Stimulated activated CD4-positive, alpha-beta T cell treated with anti-CD3 and anti-CD28 coated beads, Interleukin-4, amount 100 ng/mL, for 1 hour (primary cell): ENCODE measurements around the gene SEC16A.

Experiments used
- DNase-seq: peaks from one replicate; pipeline ENCODE4 v3.0.0-alpha.2; 2020

SEC16A gene

GRCh38 chr9:136484153-136485048 is 1.6 kb upstream of the SEC16A start:
- peak; percentile 17 for DNase-seq

DNA sequence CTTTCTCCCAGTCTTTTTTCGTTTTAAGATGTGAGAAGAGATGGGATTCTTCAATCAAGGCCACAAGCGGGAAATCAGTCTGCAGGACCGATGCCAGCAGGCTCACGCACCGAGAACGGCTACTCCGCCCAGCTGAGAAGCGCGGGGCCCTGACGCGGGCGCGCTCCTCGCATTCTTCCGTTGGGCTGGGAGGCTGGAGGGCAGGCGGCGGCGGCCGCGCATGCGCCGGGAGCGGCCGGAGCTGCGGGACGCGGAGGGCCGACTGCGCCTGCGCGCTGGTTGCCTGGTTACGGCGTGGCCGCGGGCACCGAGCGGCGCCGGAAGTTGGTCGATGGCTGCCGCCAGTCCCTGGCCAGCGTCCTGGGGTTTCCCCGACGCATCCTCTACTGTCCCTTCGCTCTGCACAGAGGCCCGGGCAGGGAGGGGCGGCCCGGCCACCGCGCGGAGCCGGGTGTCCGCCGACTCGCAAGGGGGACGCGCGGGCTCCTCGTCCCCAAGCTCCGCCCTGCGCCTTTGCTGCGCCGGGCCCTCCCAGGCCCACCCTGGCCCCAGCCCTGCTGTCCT is 831 bp upstream of the SEC16A start:
- DNase-seq, result peak; percentile 95

DNA sequence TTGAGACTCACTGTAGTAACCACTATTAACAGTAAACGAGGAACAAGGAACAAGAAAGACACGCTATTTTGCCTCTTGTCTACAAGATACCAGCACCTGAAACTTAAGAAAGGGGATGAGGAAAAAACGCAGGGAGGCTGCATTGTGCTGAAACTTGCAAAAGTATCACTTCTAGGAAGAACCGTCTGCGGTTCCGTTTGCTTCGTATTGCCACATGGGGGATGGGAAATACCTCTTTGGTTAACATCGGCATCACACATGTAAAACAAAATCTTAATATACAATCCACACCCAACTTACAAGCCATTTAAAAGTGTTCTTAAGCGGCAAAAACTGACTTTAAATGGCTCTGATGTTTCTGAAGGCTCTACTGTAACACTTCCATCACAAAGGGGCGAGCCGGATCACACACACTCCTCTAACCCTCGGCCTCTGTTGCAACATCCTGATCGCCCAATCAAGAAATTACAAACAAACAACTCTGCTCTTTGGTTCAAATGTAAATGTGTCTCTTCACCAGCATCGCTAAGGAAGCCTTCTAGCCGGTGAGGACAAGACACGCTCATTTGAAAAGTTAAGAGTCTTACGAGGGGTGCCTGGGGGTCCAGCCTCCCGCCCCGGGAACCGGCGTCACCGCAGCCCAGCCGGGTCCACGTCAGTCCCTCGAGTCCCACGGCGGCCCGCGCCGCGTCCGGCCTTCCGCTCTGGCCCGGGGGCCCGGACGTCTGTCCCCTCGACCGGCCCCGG is 621 bp downstream of the SEC16A start:
- DNase-seq, result no peak

- no peak for DNase-seq
Observed at GRCh38 chr9:136481558-136481957, 1.3 kb downstream of the SEC16A start.

DNA sequence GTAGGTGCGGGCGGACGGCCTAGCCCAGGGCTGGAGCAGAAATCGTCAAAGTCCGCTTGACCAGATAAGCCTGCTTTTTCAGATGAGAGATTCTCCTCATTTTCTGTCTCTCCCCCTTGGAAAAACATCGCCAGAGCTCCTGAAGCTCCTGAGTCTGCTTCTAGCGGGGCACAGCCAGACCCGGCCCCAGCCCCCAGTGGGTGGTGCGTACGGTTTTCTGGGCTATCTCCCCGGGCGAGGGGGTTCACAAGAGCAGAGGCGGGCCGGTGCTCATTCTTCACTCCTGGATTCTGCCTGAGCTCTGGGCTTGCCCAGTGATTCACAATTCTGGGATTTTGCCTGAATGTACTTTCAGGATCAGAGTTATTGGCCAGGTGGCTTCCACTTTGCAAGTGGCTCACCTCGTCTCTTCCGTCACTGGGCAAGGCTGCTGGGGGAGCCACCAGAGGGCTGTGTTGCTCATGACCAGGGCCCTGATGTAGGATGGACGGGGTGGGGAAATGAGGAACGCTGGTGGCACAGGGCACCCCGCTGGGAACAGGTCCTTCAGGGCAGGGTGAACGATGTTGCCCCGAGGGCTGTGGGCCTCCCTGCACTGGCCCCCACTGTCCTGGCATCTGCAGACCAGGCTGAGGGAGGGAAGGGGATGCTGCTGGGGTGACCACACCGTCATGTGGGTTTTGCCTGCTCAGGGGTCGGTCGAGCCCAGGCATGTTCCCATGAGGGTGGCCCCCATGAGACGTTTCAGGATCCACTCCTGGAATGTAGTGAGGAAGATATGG is 6.3 kb downstream of the SEC16A start:
- no peak for DNase-seq

DNA sequence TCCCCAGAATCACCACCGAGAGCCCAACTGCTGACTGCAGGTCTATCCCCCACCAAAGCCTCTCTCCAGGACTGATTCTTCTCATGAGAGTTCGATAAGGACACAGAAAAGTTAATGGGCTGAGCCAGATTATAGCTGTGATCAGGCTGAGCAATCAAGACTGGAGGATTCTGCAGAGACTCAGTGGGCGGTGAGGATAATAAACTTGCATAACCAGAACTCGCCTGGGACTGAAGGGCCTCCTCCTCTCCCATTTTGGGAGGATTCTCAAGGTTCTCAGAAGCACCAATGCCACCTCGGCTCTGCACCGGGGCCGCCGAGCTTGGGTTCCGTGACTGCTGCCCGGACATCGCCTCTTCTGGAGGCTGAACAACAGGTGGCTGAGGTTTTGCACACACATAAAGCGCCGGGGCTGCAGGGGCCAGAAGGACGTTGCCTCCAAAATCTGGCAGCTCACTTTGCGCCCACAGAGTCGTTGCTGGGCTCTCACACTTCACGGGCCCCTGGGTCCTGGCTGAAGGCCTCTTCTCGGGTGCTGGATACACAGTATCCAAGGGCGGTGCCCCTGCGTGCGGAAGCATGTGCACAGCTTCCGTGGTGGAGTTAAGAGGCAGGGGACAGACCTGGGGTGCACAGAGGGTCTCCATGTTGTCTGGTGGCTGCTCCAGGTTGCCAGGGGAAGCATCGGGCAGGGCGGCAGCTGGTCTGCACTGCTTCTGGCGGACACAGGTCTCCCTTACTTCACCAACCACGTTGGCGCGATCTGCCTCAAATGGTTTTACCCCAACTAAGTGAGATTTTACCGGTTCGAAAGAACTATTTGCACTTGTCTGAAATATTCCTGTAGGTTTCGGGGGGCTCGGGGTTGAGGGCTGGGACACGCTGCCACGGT is 7.6 kb downstream of the SEC16A start:
- no peak for DNase-seq

- DNase-seq, result no peak
Observed at GRCh38 chr9:136474021-136474640, 8.7 kb downstream of the SEC16A start.

GRCh38 chr9:136473354-136473721 is 9.5 kb downstream of the SEC16A start:
- no peak for DNase-seq

DNA sequence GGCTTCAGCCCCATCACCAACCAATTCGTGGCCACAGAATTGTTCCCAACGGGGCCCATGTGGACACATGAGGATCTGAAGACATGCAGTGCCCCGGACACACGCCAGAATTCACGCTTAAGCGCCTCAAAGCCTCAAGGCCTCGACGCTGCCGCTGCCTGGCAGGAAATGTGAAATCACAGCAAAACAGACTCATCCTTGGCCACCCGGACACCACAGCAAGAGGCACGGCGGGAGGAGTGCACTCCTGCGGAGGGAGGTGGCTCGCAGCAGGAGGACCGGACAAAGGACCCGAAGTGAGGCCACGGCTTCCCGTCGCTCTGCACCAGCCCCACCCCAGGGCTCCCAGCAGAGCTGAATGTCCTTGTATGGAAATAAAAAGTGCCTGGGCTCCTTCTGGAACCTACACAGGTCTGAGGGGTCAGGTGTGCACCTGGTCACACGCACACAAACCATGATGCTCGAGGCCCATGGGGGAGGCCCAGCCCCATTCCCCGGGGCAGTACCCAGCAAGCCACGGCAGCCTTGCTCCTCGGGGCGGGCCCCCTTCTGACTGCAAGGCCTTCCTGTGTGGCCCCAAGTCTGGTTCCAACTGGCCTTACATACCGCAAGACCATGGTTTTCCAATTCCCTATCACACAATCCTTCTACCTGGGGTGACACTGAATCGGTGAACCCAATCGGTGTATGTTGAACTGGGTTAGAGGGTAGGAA is 10.0 kb downstream of the SEC16A start:
- no peak for DNase-seq

DNA sequence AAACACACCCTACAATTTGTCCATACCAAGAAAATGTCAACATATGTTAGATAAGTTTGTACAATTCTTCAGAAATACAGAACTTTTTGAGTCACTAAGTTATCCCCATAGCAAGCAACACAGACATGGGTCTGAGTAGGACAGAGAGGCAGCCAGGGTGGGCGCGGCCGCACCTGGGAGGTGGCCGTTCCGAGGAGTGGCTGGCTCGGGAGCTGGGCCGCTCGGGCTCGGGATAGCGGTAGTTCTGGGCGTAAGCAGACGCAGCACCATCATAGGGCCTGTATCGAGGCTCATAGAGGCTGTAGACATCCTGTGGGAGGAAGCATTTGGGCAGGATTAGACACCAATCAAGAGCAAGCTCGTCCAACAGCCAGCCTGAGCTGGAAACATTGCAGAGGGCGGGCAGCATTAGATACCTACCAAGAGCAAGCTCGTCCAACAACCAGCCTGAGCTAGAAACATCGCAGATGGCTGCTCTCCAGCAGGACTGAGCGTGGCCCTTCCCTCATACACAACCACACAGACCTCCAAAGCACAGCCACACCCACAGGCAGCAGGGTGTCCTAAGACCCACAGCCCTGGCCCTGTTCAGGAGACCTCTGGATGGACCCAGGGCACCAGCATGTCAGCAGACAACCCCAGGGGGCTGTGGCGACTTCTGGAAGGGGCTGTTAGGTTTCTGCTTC is 10.9 kb downstream of the SEC16A start:
- no peak for DNase-seq

GRCh38 chr9:136470792-136471469 is 11.9 kb downstream of the SEC16A start:
- no peak for DNase-seq

GRCh38 chr9:136470356-136470755 is 12.5 kb downstream of the SEC16A start:
- DNase-seq, result no peak

GRCh38 chr9:136467766-136468165 is 15.1 kb downstream of the SEC16A start:
- no peak for DNase-seq

DNA sequence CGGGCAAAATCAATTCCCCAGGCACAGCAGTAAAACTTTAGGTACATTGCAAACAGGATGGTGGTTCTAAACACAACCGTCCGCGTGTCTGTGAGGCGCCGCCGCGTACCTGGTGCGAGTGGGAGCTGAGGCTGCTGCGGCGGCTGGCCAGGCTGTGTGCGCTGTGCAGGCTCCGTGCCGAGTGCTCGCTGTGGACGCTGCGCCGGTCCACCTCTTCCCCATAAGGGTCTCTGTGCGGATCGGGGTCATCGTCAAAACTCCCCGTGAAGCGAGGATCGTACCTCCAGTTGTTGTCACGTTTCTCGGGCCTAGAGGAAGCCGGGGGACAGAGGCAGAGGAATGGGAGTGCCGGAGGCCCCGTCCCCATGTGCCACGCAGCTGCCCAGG is 16.7 kb downstream of the SEC16A start:
- DNase-seq, result no peak

GRCh38 chr9:136465500-136466154 is 17.2 kb downstream of the SEC16A start:
- no peak for DNase-seq

DNA sequence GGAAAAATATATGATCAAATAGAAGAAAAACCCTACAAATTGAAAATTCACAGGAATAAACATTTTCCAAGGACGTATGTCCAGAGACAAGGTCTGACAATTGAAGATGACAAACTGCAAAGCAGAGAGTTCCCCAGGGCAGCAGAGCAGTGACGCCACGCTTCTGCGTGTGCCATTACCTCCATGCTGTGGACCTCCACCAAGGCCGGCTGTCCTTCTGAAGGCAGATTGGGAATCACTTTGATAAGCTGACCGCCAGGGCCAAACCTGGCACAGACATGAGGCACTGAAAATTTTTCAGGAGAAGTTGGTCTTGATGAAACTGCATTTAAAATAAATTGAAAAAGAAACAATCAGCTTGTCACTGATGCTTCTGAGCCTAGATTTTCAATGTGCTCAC is 18.6 kb downstream of the SEC16A start:
- no peak for DNase-seq

GRCh38 chr9:136463578-136463977 is 19.3 kb downstream of the SEC16A start:
- DNase-seq, result no peak

- DNase-seq, result no peak
Observed at GRCh38 chr9:136462664-136463063, 20.2 kb downstream of the SEC16A start.

DNA sequence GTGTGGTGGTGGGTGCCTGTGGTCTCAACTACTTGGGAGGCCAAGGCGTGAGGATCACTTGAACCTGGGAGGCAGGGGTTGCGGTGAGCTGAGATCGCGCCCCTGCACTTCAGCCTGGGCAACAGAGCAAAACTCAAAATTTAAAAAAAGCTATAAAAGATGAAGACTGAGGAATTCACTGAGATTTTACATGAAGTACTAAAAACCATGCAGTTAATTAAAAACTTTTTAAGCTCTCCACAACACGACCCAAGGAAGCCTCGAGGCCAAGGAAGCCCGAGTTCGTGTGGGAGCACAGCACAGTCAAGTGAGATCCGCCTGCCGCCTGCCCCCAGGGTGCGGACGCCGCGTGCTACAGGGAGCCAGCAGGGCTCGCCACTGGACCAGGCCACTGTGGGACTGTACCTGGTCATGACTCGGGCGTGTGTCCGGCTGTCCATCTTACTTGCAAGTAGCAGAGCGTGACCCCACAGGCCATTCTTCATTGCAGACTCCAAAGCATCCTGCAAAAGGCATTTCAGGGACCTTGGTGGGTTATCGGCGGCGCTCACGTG is 22.0 kb downstream of the SEC16A start:
- no peak for DNase-seq
